Stimulated activated CD4-positive, alpha-beta T cell treated with anti-CD3 and anti-CD28 coated beads, Interleukin-4, amount 100 ng/mL, for 48 hours (primary cell): ENCODE results near the gene MACROD1.

Experiments
- DNase-seq, 2 donors: peaks; one replicate each; pipeline ENCODE4 v3.0.0-alpha.2; 2020; ENCODE audit warnings: low read depth in 2 of 2

MACROD1 gene

GRCh38 chr11:64077607-64078006 is 88.3 kb downstream of the MACROD1 start:
- no peak for DNase-seq

GRCh38 chr11:64076758-64077157 is 89.2 kb downstream of the MACROD1 start:
- DNase-seq: no peak

GRCh38 chr11:64074239-64074638 is 91.7 kb downstream of the MACROD1 start:
- DNase-seq: no peak

GRCh38 chr11:64073542-64073941 is 92.4 kb downstream of the MACROD1 start:
- DNase-seq: no peak

- no peak for DNase-seq
These were observed 93.0 kb downstream of the MACROD1 start for GRCh38 chr11:64072871-64073270.

- DNase-seq: no peak
These were observed 93.5 kb downstream of the MACROD1 start for GRCh38 chr11:64072403-64072802.

GRCh38 chr11:64071849-64072248 is 94.1 kb downstream of the MACROD1 start:
- DNase-seq: no peak

GRCh38 chr11:64070314-64070681 is 95.6 kb downstream of the MACROD1 start:
- DNase-seq: no peak

- no peak for DNase-seq
These were observed 96.3 kb downstream of the MACROD1 start for GRCh38 chr11:64069401-64070313.

- DNase-seq: no peak
These were observed 97.1 kb downstream of the MACROD1 start for GRCh38 chr11:64068705-64069400.

GRCh38 chr11:64067230-64067993 is 98.5 kb downstream of the MACROD1 start:
- DNase-seq: no peak

- no peak for DNase-seq
These were observed 100.2 kb downstream of the MACROD1 start for GRCh38 chr11:64065712-64066111.

GRCh38 chr11:64065141-64065465 is 100.8 kb downstream of the MACROD1 start:
- no peak for DNase-seq

GRCh38 chr11:64064374-64065140 is 101.4 kb downstream of the MACROD1 start:
- no peak for DNase-seq

- DNase-seq: no peak
These were observed 102.1 kb downstream of the MACROD1 start for GRCh38 chr11:64063777-64064176.

- DNase-seq: no peak
These were observed 103.5 kb downstream of the MACROD1 start for GRCh38 chr11:64062185-64063039.

GRCh38 chr11:64060861-64061444 is 105.0 kb downstream of the MACROD1 start:
- peak; percentile 45 to 48 for DNase-seq

- no peak for DNase-seq
These were observed 105.6 kb downstream of the MACROD1 start for GRCh38 chr11:64060263-64060860.

GRCh38 chr11:64059339-64060140 is 106.4 kb downstream of the MACROD1 start:
- DNase-seq: no peak
